D341Med (cell line): ENCODE measurements around the gene NBAS.
"Not testable (repeated sequence)": the region's sequence is repeated elsewhere in the genome, so short reads cannot be mapped to it uniquely, and the experiment has no call there.

Experiments used
- DNase-seq: peaks from one replicate; pipeline ENCODE4 v3.0.0; 2012; ENCODE audit warnings: low spot score

Gene NBAS

DNA sequence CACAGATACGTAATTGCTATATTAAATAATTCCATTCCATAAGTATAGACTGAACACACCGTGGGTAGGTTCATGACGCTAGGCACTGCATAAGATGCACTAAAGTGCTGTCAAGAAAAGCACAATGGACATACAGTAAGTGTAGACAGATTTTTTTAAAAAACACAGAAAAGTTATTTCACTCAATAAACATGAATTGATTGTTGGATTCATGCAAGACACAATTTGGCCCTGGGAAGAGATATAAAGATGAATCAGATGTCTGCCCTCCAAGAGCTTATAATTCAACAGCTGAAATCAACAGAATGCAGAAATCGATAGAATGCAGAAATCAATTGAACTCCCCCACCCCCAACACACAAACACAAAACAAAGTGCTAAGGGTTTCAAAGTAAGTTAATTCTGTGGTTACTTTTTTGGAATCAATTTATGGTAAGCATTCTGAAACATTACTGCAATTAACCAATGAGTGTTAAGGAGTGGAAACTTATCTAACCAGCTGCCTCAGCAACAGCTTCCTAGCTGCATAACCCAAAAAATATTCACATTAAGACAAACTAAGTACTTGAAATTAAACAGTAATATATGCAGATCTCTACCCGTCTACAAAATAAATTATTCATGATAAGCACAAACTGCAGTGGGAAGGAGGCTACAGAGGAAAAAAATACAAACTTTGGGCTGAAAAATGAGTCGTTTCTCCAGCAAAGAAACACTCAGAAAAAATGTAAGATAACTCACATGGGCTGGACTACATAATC lies 1.6 kb downstream of the NBAS start:
- DNase-seq, result no peak

DNA sequence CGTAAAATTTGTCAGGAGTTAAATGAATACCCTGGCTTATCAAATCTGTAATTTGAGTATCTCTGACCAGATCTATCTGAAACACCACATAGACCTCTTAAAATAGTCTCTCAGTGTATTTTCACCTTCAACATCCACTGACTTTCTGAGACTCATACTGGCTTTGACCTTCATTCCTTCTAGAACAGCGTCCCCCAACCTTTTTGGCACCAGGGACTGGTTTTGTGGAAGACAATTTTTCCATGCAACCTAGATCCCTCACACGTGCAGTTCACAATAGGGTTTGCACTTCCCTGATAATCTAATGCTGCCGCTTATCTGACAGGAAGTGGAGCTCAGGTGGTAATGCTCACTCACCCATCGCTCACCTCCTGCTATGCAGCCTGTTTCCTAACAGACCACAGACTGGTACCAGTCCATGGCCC lies 3.2 kb downstream of the NBAS start:
- DNase-seq, result no peak

DNA sequence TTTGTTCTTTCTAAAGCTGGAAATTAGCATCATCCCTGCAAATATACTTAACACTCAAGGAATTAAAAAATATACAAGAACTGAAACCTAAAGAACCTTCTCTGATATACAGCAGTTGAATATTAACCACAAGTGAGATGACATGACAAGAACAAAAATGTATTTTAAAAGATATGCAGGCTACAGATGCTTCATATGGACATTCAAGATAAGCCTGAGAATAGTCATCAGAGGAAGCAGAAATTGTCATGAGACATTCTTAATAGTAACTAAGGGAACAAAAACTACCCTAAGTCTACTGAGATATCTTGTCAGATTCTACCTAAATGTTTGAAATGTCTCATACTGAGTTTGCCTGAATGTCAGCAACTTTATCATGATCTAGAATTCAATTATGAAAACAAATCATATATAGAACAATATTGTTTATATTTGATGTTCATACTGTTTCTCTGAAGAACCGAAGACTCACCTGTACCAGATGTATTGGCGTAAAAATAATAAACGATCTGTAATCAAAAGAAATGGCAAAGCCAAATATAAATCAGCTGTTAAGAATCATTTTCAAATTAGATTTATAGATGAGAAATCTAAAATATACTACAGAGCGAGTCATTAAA lies 4.7 kb downstream of the NBAS start:
- no peak for DNase-seq

DNA sequence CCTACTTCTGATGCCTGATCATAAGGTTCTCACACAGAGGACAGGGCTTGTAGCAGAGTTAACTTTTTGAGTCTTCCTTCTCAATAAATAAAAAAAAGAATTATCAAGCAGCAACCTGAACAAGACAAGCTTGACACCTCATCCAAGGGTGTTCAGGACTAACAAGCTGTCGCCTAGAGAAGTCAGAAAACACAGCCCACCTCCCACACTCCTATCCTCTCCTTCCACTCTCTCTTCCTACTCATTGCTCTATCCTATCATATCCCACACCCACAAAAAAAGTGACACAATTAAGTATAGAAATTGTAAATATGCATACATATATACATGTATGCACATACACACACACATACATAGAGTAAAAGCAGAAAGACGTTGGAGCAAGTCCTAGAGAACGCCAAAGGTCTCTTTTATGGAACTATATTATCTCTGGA lies 5.4 kb downstream of the NBAS start:
- no peak for DNase-seq

DNA sequence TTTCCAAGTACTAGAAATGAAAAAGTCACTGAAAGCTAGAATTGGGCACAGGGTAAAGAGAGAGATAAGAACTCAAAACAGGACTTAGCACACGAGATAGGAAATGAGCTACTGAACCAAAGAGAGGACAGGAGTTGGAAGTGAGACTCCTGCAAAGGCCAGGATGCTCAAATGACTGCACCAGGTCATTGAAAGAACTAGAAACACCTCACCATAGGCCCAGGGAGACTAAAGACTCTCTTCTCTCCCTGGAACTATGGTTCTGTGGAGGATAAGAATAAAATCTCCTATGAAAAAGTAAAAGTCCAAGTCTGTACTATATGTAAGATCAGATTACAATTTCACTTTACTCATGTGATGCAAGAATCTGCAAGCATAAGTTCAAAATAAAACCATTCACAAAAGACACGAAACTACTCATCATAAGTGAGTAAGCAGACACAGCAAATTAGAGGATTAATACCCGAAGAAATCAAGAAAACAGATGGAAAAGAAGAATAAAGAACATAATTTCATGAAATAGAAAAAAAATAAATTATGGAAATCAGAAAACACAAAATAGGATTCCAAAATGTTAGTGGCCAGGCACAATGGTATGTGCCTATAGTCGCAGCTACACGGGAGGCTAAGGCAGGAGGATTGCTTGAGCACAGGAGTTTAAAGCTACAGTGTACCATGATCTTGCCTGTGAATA lies 6.5 kb downstream of the NBAS start:
- DNase-seq, result no peak

DNA sequence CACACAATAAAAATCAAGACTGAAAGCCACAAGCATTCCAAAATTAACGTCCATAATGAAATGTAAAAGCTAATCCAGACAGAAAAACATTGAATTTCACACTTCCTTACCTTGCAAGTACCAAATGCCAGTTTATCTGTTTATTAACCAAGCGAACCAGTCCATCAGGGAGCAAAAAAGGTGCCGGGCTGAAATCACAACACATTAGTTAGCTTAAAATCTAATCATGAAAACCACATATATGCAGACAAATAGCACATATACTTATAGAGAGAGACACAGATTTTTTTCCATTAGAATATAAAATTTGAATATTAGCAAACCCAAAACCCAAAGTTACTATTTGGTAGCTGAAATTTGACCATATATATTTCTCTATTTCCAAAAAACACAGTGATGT lies 7.2 kb downstream of the NBAS start:
- DNase-seq, result no peak

DNA sequence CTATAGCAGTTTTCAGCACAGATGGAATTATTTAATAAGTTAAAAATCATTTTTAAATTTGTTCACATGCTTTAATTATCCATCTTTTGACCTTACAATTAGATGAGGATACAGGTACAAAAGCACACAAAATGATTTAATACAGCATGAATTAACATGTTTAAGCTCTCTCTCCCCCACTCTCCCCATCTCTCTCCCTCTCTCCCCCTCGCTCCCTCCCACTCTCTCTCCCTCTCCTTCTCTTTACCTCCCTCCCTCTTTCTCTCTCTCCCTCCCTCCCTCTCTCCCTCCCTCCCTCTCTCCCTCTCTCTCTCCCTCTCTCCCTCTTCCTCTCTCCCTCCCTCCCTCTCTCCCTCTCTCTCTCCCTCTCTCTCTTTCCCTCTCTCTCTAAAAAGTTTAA lies 7.6 kb downstream of the NBAS start:
- DNase-seq, result no peak

DNA sequence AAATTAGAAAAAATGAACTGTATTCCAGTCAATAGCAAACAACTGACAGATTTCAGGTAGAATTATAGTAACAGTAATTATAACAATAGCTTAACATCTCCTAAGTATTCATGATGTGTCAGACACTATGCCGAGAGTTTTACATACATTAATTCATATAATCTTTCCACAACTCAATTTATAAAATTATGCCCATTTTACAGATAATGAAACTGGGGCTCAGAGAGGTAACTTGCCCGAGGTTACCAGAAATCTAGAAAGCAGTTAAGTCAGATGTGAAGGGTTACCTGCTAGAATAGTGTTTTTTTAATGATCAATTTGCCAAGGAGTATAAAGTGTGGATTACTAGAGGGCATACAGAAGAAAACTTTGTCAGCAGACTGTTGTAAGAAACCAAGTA lies 12.2 kb downstream of the NBAS start:
- no peak for DNase-seq

DNA sequence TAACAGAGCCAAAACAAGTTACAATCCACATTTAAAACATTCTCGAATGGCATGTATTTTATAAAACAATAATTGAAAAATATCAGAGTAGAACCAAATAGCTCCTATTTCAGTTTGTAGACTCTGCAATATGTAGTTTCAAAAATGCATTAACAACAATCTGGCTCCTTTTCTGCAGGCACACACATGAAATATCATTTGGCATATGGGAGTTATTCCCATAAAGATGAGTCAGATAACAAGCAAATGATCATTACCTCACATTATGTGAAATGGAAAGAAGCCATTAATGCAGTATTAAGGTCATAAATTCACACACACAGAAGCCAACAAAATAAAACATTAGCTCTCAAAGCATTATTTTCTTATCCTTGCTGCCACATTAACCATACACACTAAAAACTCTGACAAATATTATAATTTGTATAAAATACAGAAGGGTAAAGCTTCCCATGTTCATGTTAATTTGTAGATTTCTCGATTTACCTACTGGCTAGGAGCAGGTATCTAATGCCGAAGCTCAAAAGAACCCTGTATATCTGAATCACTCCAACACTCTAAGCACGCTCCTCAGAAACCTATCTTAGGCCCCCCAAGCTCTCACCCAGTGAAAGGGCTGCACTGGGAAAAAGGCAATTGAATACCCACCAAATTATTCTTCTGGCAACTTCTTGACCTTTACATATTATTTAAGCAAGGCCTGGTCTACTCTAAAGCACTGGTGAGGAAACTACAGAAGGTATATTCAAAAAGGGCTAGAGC lies 13.8 kb downstream of the NBAS start:
- no peak for DNase-seq

DNA sequence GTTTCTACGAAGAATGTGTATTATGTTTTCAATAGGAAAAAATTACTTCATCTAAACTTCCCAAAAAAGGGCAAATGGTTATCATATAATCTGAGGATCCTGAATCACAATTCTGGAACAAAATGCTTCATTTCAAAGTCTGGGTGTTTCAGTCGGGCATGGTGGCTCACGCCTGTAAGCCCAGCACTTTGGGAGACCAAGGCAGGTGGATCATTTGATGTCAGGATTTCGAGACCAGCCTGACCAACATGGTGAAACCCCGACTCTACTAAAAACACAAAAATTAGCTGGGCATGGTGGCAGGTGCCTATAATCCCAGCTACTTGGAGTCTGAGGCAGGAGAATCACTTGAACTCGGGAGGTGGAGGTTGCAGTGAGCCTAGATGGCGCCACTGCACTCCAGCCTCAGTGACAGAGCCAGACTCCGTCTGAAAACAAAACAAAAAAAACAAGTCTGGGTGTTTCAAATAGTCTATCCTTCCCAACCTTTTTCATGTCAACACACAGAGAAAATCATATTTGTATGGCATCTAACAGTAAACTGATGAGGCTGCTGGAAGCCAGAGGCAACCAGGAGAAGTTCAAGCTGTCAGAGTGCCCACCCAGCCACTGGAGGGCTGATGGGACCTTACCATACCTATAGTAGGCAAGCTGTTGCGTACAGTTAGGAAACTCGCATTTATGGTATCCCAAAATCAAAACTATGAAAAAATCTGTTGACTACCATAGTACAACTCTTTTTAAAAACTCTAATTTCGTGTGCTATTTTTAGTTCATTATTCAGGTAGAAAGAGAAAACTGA lies 14.6 kb downstream of the NBAS start:
- DNase-seq, result no peak

DNA sequence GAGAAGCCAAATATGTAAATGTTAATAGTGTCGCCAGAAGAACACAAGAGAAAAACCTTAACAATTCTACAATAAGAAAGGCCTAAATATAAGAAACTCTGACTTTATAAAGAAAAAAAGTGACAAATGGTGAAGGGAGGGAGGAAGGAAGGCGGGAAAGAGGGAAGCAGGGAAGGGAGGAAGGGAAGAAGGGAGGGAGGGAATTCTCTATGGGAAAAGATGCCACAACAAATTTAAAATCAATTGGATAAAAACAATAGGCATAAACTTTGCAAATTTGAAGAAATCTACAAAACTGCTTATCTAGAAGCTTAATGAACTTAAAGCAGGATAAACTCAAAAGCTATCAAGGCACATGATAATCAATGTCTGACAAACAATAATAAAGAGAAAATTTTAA lies 16.9 kb downstream of the NBAS start:
- no peak for DNase-seq

DNA sequence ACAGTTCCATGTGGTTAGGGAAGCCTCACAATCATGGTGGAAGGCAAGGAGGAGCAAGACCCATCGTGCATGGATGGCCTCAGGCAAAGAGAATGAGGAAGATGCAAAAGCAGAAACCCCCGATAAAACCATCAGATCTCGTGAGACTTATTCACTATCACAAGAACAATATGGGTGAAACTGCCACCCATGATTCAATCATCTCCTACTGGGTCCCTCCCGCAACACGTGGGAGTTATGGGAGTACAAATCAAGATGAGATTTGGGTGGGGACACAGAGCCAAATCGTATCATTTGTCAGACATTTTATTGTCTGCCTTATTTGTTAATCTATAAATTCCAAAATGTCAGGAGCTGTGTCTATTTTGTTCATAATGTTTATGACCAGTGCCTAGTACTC lies 17.6 kb downstream of the NBAS start:
- DNase-seq, result no peak

DNA sequence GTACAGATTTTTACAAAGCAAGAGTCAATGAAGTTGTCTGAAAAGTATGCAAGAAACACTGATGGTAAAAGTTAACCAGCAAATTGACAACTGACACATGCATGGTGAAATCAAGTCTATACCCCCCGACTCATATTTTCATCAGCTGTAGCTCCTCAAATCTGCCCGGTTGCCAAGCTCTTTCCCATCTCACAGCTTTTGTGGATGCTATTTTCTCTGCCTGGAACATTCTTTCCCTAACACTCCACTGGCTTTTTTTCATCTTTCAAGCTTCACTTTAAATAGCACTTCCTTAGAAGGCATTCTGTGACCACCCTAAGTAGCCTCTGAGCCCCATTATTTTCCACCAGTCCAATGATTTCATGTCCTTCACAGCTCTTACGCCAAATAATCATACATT lies 18.1 kb downstream of the NBAS start:
- no peak for DNase-seq

DNA sequence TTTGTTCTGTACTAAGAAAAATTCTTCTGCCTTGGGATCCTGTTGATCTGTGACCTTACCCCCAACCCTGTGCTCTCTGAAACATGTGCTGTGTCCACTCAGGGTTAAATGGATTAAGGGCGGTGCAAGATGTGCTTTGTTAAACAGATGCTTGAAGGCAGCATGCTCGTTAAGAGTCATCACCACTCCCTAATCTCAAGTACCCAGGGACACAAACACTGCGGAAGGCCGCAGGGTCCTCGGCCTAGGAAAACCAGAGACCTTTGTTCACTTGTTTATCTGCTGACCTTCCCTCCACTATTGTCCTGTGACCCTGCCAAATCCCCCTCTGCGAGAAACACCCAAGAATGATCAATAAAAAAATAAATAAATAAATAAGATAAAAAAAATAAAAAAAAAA lies 18.9 kb downstream of the NBAS start:
- DNase-seq, result not testable (repeated sequence)

DNA sequence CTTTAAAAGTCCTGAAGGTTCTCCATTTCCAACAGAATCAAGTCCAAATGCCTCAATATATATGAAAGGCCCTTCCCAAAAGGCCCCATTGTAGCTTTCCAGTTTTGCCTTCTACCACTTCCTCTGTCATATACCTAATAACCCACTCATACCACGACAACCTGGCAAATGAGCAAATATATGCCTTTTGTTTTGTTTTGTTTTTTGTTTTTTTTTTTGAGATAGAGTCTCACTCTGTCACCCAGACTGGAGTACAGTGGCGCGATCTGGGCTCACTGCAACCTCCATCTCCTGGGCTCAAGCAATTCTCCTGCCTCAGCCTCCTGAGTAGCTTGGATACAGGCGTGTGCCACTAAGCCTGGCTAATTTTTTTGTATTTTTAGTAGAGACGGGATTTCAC lies 20.6 kb downstream of the NBAS start:
- not testable (repeated sequence) for DNase-seq

DNA sequence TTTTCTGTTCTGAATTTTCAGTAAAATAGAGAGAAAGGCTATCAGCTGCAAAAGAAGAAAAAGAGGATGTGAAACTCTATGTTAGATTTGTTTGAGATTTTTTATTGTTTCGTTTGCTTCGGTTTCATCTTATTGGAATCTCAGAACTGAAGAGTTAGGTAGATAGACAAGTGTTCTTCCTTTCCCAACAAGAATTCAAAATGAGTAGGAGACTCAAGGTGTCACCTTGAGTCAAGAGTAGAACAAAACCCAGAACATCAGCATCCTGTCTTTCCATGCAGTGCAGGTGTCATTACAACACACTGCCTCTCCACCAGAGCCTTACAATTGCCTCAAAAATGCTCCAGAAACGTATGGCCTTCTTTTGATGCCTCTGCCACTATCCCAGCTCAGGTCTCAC lies 21.1 kb downstream of the NBAS start:
- no peak for DNase-seq

DNA sequence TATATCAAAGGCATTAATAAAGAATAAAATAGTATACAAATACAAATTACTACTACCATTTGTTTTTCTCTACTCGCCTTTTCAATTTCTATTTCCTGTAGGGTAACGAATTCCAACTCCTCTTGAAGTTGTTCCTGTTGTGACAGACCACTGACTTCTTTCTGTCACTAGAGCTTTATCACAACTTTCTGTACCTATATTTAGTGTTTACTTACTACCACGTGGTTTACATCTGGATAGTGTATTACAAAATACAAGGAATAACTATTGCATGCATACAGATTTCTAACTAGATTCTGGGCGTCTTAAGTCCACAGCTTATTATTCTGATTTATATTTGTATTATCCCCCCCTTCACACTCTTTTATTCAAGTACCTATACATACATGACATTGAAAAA lies 22.3 kb downstream of the NBAS start:
- DNase-seq, result no peak

DNA sequence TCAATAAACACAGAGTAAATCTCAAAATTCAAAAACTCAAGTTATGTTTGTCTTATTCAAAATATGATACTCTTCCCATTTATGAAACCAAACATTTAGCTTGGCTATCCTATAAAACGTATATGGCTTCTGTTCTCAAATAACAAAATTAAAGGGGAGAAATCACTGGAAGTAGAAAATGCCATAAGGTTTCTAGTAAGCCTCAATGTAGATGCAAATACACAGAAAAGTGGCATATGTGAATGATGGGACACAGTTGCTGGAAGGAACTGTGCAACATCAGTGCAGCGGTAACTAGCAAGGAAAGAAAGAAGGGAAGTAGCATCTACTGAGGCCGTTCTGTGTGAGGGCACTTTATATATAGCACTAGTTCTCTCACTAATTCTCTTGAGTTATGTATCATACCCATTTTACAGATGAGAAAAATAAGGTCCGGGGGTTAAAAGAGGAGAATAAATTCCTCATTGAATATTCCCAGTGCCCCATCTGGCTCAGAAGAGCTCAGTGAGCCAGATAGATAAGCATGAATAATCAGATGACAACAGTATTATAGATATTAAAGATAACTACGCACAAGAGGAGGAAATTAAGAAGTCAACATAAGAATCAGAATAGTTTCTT lies 27.2 kb downstream of the NBAS start:
- DNase-seq, result no peak

DNA sequence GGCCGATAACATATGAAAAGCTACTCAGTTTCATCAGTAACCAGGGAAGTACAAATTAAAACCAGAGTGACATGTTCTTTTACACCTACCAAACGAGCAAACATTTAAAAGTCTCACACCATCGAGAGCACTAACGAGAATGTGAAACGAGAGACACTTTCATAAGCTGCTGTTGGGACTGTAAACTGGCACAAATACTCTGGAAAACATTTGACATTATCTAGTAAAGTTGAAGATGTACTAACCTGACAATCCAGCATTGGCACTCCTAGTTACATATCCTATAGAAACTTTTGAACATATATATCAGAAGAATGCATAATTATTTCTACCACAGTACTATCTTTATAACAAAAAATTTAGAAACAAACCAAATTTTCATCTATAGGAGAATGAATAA lies 28.1 kb downstream of the NBAS start:
- no peak for DNase-seq

DNA sequence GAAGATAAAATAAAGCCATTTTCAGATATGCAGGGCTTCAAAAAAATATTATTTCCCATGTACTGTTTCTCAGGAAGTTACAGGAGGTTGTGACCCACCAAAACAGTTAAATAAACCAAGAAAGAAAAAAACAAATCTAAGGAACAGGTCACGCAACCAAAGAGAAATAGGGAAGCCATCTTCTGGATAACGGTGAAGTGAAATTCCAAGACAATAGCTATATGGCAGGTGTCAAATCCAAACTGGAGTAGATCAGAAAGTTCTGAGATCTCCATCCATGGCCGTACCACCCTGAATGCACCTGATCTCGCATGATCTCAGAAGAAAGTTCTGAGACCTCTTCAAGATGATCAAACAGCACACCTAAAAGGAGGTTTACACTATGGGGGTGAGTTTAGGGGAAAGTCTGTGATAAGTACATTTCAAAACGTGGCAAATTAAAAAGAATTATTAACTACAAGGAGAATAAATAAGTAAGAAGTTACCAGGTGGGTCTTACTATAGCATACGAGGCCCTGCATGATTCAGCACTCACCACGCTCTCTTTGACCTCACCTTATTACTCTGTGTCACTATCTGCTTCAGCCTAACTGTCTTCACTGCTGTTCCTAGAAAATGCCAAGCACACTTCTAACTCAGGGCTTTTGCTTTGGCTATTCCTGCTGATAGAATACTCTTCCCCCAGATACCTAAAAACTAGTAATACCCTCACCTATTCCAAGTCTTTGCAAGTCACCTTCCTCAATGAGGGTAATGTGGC lies 29.9 kb downstream of the NBAS start:
- no peak for DNase-seq
